Measurements from ENCODE around the gene NINJ2. TPM values are rescaled to one million over a fixed set of nuclear protein-coding genes. Genes with fewer than 3 reads are reported as not detected.

NINJ2 gene
- total RNA-seq, 2 experiments from 2014 or later: 2.2 to 2.5 TPM

DNA sequence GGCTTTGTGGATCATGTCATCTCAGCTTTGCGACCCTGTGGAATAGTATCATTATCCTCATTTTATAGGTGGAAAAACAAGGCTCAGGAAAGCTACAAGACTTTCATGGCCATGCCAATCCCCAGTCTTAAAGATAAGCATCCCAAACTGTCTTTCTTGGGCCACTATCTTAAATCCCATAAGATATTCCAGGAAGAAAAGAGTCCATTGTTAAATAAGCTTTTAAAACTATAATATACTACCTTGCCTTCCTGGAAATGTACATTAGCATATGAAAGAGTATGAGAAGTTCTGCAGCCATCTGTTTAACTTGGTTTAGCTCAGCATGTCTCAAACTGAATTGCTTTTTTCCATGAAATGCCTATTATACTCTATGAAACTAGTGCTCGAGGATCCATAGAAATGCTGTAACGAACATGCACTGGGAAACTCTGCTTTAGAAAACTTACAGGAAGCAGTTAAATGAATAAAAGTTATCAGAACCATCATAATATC is 126.4 kb downstream of the NINJ2 start:
- no peak for DNase-seq
- POLR2A ChIA-PET: no interaction called here
- Mint-ChIP-seq H3K9me3 (peaks cover 10% of the 10 kb centered on the region), H3K4me3 (no peak overlapping the region), H3K27ac (no peak overlapping the region), H3K27me3 (no peaks in the 10 kb centered on the region), H3K4me1 (ENCODE audit: low read depth) (peaks cover 19% of the 10 kb centered on the region), H3K36me3 (ENCODE audit: low read depth) (no peaks in the 10 kb centered on the region)
- ATAC-seq: no peak
- no peak for TF ChIP-seq CTCF (IDR thresholded peaks at IDR 0.05)
- intact Hi-C loops (cut with micrococcal nuclease): no loop called here
- CTCF ChIA-PET: interaction anchor here (0.8 to 13.6 kb wide), 4 partner anchors 11 to 95 kb away, joined by 3 to 154 read pairs (median 25); no protein-coding TSS in a partner anchor

GRCh38 chr12:535396-535795 is 127.8 kb downstream of the NINJ2 start:
- H3K27ac Mint-ChIP-seq: no peak overlapping the region
- intact Hi-C loops (cut with micrococcal nuclease): no loop called here
- H3K4me1 Mint-ChIP-seq (ENCODE audit: low read depth): peaks cover 17% of the 10 kb centered on the region
- no peak for TF ChIP-seq CTCF (IDR thresholded peaks at IDR 0.05)
- DNase-seq (no peak), ATAC-seq (no peak)
- H3K27me3 Mint-ChIP-seq: no peaks in the 10 kb centered on the region
- ChIA-PET CTCF (interaction anchor here (4.9 to 13.6 kb wide), 2 partner anchors 12 to 82 kb away, joined by 45 to 154 read pairs; no protein-coding TSS in a partner anchor), POLR2A (interaction anchor here (0.7 to 1.2 kb wide), 2 partner anchors 9 to 82 kb away, joined by 3 read pairs; no protein-coding TSS in a partner anchor)
- peaks cover 12% of the 10 kb centered on the region for H3K9me3 Mint-ChIP-seq
- no peaks in the 10 kb centered on the region for H3K36me3 Mint-ChIP-seq (ENCODE audit: low read depth)
- no peak overlapping the region for H3K4me3 Mint-ChIP-seq

GRCh38 chr12:534216-534615 is 129.0 kb downstream of the NINJ2 start:
- no peak for ATAC-seq
- ChIA-PET POLR2A (no interaction called here), CTCF (interaction anchor here (0.9 to 13.6 kb wide), 2 partner anchors 13 to 81 kb away, joined by 3 to 154 read pairs; no protein-coding TSS in a partner anchor)
- H3K27ac Mint-ChIP-seq: no peak overlapping the region
- peaks cover 7% of the 10 kb centered on the region for H3K4me1 Mint-ChIP-seq (ENCODE audit: low read depth)
- no peak for TF ChIP-seq CTCF (IDR thresholded peaks at IDR 0.05)
- DNase-seq: no peak
- H3K27me3 Mint-ChIP-seq: no peaks in the 10 kb centered on the region
- H3K36me3 Mint-ChIP-seq (ENCODE audit: low read depth): no peaks in the 10 kb centered on the region
- H3K4me3 Mint-ChIP-seq: no peak overlapping the region
- intact Hi-C loops (cut with micrococcal nuclease): no loop called here
- peaks cover 13% of the 10 kb centered on the region for H3K9me3 Mint-ChIP-seq

GRCh38 chr12:533718-534117 is 129.5 kb downstream of the NINJ2 start:
- DNase-seq: no peak
- no peak for ATAC-seq
- peaks cover 2% of the 10 kb centered on the region for H3K4me1 Mint-ChIP-seq (ENCODE audit: low read depth)
- no peak for TF ChIP-seq CTCF (IDR thresholded peaks at IDR 0.05)
- no peaks in the 10 kb centered on the region for H3K27me3 Mint-ChIP-seq
- H3K9me3 Mint-ChIP-seq: peaks cover 13% of the 10 kb centered on the region
- ChIA-PET CTCF (interaction anchor here (0.5 to 13.6 kb wide), 3 partner anchors 13 to 391 kb away, joined by 3 to 154 read pairs (median 4); no protein-coding TSS in a partner anchor), POLR2A (no interaction called here)
- intact Hi-C loops (cut with micrococcal nuclease): no loop called here
- no peaks in the 10 kb centered on the region for H3K36me3 Mint-ChIP-seq (ENCODE audit: low read depth)
- H3K4me3 Mint-ChIP-seq: no peak overlapping the region
- H3K27ac Mint-ChIP-seq: no peak overlapping the region

DNA sequence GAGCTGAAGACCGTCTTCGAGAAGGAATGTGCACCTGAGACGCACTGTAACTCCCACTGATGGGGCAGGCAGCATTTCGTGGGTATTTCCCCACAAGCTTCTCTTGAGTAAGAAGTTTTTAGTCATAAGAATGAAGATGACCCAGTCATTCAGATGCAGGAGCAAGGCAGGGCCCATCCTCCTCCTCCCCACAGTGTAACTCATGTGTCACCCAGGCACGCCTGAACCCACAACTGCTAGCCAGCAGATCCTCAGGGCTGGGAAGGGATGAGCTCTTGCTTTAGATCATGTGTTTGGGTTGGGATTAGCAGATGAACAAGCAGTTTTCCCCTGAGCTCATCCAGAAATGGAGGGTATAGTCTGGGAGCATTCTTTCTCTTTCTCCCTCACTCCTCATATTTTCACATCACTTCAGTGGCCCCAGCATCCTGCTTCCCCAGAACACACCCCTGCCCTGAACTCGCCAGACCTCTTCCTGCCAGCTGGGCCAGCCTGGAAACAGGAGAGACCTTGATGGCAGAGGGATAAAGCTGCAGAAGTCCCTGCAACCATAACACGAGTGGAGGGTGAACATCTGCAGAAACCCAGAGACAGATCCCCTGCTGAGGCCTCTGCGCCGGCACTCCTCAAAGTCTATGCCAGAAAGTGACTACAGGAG is 130.2 kb downstream of the NINJ2 start:
- H3K4me1 Mint-ChIP-seq (ENCODE audit: low read depth): no peaks in the 10 kb centered on the region
- CTCF ChIA-PET: interaction anchor here (0.8 to 13.6 kb wide), 3 partner anchors 13 to 80 kb away, joined by 3 to 154 read pairs (median 4); no protein-coding TSS in a partner anchor

More for the DNA sequence above, 130.2 kb downstream of the NINJ2 start:
- intact Hi-C loops (cut with micrococcal nuclease): no loop called here
- POLR2A ChIA-PET: interaction anchor here (0.9 kb wide), 1 partner anchor 83 kb away, joined by 3 read pairs; no protein-coding TSS in a partner anchor
- no peak for DNase-seq
- no peak for TF ChIP-seq CTCF (IDR thresholded peaks at IDR 0.05)
- H3K27me3 Mint-ChIP-seq: no peaks in the 10 kb centered on the region
- no peak overlapping the region for H3K27ac Mint-ChIP-seq
- ATAC-seq: no peak
- H3K36me3 Mint-ChIP-seq (ENCODE audit: low read depth): no peaks in the 10 kb centered on the region
- no peak overlapping the region for H3K4me3 Mint-ChIP-seq
- peaks cover 13% of the 10 kb centered on the region for H3K9me3 Mint-ChIP-seq
